GM19397 (cell line): Measurements from ENCODE around the gene SPECC1L.

Source experiments
- ATAC-seq: cut with Tn5 transposase; IDR thresholded peaks from one replicate; pipeline ENCODE4 v1.9.1; 2021; ENCODE audit warnings: mild to moderate bottlenecking, moderate library complexity; ENCODE audit not compliant: unreplicated experiment

The SPECC1L gene

DNA sequence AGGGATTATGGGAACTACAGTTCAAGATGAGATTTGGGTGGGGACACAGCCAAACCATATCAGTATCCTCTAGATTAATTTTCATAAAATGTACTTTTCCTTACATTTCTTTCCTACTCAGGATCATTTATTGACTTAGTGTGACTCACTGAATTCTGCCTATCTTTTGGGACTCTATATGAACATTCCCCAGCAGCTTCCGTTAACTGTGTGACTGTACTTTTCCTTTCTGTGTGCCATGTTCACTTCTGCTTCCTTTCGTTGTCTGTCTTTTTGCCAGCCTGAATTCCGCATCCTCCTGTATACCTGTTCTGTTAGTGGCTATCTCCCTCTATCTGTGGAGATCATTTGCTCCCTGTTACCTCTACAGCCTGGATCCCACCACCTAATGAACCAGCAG lies 48.8 kb downstream of the SPECC1L start:
- ATAC-seq, result no peak

DNA sequence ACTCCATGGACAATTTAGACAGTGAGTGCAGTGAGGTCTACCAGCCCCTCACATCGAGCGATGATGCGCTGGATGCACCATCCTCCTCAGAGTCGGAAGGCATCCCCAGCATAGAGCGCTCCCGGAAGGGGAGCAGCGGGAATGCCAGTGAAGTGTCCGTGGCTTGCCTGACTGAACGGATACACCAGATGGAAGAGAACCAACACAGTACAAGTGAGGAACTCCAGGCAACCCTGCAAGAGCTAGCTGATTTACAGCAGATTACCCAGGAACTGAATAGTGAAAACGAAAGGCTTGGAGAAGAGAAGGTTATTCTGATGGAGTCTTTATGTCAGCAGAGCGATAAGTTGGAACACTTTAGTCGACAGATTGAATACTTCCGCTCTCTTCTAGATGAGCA lies 51.4 kb downstream of the SPECC1L start:
- ATAC-seq, result no peak

DNA sequence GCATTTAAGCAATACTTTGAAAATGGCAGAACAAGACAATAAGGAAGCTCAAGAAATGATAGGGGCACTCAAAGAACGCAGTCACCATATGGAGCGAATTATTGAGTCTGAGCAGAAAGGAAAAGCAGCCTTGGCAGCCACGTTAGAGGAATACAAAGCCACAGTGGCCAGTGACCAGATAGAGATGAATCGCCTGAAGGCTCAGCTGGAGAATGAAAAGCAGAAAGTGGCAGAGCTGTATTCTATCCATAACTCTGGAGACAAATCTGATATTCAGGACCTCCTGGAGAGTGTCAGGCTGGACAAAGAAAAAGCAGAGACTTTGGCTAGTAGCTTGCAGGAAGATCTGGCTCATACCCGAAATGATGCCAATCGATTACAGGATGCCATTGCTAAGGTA lies 51.9 kb downstream of the SPECC1L start:
- ATAC-seq, result no peak

DNA sequence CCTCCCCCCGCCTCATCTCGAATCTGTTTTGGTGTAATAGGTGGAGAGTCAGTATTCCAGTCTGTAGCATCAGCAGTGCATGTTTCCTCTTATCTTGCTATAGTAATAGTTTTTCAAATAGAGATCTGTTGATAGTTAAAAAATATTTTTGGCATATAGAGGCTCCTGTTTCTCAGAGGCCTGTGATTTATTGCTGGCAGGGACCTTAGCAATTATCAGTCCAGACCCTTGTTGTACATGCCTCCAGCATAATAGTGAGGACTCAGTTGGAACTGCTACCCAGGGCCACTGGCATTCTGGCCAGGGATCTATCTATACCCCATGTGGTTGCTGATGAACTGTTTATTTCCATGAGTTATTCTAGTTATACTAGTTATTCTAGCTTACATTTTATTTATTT lies 52.6 kb downstream of the SPECC1L start:
- no peak for ATAC-seq

DNA sequence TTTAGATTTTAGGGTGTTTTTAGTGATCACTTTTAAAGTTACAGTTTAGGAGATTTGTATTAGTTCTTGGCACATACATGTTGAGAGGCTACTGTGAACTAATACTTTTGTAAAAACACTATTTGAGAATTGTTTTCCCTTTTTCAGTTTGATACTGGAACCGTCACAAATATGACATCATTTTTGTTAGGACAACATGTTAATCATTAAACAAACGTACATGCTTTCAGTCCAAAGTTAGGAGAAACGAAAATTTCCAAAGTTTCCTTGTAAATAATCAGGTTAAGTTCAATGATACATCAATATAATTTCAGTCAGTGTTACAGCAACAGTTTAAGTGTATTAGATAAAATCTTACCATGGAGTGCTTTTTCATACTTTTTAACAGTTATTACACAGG lies 53.1 kb downstream of the SPECC1L start:
- no peak for ATAC-seq

DNA sequence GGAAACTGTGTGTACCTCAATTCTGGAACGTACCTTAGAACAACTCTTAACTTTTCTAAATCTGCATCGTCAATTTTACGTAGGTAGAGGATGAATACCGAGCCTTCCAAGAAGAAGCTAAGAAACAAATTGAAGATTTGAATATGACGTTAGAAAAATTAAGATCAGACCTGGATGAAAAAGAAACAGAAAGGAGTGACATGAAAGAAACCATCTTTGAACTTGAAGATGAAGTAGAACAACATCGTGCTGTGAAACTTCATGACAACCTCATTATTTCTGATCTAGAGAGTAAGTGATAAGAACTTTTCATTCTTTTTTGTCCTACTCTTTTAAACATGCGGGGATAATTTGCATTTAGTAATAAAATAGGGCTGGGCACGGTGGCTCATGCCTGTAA lies 53.5 kb downstream of the SPECC1L start:
- ATAC-seq, result no peak

DNA sequence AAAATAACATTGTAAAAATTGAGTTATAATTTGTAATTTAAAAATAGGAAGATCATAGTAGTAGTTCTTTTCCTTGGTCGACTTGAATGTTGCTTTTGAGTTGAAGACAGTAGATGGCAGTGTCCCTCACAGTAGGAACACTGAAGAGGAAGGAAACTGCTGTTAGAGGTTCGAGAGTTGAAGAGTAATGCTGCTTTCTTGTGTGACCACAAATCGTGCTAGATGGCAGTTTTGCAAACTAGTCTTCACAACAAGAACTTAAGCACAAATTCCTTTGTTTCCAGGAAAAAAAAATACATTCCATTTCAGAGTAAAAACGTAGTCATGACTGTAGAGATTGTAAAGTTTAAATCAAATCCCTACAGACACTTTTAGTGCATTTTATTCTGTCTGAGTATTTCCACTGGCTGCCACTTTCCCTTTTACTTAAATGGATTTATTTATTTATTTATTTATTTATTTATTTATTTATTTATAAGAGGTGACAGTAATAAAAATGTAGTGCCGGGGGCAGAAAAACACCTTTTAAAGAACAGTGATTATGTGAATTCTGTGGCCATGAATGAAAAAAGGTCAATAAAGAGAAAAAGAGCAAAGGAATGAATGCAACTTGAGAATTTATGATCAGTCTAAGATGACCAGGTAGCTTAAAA lies 54.6 kb downstream of the SPECC1L start:
- no peak for ATAC-seq

DNA sequence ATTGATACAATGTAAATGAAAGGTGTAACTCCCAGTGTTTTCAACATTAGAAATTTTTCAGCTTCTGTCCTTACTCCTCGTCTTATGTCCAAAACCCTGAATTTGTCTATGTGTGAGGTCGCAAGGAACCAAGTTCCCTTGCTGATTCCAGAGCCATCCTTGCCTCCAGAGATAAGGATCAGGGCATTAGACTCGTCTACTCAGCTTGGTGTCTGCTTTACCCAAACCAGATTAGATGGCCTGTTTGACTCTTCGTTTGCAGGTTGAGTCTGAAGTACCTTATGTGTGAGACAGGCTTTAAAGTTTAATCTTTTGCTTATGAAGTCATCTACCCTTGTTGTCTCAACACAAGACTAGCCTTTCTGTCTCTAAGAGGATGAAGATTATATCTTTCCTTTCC lies 55.6 kb downstream of the SPECC1L start:
- no peak for ATAC-seq

DNA sequence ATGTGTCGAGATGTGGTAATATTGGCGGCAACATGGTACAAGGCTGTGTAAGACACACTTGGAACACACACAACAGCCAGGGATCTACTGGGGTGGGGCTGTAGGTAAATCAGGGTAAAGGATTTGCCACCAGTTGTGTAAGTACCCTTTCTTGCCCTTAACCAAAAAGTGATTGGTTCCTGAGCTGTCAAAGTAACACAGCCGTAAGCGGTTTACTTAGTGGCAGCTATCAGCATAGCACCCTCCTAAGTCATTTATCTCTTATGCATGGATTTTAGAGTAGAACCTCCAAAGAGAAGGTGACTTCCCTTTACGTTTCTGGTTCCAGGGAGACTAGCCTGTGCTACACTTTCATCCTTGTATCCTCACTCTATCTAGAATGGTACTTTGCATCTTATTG lies 57.2 kb downstream of the SPECC1L start:
- ATAC-seq, result no peak

DNA sequence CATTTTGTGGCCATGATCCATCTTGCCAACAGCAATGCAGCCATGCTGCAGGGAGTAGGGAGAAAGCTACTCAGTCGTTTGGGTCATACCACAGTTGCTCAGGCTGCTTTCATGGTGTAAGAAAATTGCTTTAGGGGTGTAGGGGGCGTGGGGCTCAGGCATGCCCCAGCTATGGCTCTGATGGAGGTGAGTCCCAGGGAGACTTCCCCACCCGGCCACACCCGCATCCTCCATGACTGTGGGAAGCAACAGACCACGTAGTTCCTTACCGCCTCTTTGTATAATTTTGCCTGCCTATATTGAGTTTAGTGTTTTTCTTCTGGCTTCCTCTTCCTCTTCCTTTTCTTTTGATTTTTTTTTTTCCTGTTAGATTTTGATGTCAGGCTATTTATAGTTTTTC lies 58.8 kb downstream of the SPECC1L start:
- ATAC-seq, result no peak

DNA sequence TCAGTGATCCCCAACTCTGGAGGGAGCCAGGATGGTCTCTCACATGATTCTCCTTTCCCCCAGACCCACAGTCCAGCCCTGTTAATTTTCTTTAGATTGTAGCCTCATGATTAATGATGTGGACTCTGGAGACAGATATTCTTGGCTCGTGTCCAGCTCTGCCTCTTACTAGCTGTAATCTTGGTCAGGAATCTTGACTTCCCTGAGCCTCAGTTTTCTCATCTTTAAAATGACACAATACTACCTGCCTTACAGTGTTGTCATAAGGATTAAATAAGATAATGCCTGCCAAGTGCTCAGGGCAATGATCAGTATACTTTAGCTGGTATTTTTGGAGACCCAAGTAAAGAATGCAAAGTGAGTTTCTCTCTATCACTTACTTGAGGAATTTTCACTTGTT lies 60.0 kb downstream of the SPECC1L start:
- no peak for ATAC-seq

DNA sequence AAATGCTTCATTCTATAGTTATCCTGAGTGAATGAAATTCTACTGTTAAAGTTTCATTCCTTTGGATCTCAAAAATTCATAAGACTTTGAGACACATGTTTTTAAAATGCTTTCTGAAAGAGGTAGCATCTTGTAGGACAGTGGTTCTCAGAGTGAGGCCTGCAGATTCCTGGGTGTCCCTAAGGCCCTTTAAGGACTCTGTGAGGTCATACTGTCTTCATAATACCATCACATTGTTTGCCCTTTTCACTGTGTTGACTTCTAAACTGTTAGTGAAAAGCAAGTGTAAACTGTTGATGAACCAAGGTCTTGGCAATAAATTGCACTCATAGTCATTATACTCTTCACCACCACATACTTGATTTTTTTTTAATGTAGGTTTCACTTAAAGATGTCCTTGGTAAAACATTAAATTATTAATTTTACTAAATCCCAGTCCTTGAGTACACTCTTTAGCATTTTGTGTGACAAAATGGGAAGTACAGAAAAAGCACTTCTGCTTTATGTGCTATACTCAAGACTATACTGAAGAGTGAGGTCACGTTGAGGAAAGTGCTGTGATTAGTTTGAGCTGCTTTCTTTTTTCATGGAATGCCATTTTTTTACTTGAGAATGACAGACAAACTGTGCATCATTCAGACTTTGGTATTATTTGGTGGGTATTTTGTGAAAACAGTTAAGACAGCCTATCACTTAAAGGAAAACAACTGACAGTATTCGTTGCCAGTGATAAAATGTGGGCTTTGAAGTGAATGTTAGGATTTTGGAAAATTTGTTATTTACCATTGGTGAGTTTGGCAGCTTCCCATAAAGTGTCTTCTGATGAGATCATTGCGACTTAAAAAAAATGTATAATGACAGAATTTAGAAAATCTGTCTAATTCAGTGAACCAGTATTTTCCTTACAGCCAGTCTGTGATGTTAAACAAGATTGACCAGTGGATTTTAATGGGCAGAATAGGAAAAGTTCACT lies 61.1 kb downstream of the SPECC1L start:
- no peak for ATAC-seq

DNA sequence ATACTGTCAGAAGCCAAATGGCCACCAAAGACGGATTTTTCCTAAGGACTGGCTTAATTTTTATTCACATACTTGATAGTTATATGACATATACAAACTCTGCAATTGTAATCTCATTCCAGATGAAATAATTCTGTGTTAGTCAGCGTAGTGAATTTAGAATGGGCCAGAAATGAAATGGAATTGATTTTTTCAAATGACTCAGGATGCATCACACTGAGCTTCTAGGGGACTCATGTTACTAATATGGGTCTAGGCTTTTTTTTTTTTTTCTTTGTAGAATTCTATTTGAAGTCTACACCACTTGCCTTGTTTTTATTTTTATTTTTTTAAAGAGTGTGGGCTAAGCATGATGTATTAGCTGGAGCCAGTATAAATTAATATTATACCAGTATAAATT lies 62.7 kb downstream of the SPECC1L start:
- no peak for ATAC-seq

DNA sequence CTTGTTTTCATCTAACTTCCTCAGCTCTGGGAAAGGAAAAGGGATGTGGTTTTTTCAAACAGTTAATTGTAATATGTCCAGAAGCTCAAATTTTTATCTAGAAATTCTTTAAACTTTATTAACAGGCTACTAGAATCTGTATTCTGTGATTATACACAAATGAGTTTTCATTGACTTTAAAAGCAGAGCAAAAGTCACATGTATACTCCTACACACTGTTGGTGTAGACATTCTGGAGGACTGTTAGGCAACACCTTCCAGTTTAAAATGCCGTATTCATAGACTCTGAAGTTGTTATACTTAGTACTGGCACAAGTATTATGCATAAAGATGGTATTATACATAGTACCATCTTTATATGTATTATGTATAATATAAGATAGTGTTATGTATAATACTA lies 64.9 kb downstream of the SPECC1L start:
- ATAC-seq, result no peak

DNA sequence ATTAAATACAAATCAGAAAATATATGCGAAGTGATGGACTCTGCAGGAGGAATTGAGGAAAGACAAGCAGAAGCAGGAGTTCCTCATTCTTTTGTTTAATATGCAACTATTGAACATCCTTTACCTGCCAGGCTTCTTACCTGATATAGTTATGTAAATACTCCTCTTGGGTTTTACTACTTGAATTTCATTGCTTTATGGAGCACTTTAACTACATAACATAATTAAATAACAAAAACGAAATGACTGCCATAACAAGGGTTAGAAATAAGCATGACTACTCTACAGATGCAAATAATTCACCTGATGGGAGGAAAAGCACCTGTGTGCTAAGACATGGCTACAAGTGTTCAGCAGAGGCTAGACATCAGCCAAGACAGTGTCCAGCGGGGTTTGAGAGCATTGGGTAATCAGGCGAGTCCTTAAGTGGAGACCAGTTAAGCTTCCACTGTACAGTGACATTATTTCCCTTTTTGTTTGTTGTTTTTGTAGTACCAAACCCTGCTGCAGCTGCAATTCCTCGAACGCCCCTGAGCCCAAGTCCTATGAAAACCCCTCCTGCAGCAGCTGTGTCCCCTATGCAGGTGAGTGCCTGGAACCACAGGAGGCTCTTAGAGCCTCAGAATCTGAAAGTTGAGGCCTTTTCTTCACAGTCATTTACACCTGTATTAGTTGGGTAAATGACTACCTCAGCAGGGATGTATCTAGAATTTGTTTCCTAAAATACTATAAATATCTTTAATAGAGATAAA lies 67.4 kb downstream of the SPECC1L start:
- ATAC-seq, result no peak

DNA sequence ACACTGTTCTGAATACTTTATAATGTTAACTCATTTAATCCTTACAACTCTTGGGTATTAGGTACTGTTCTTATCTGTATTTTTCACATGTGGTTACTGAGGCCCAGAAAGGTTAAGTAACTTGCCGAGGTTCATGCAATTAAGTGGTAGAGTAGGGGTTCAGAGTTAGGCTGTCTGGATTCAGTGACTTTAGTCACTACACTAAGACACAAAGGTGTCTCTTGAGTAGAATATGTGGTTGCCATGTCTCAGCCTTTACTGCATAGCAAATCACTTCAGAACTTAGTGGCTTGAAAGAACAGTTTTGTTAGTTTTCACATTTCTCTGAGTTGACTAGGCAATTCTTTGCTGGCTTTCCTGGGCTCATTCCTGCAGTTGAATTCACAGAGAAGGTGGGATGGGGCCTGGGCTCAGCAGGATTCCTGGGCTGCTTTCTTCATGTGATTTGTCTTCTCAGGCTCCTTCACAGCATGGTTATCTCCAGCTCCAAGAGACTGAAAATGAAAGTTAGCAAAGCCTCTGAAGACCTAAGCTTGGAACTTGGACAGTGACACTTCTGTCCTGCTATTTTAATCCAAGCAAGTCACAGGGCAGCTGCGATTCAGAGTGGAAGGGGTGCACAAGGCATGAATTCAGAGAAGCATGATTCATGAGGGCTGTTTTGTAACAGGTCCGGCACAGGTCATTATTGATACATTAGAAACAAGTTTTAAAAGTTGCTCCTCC lies 68.3 kb downstream of the SPECC1L start:
- ATAC-seq, result no peak

DNA sequence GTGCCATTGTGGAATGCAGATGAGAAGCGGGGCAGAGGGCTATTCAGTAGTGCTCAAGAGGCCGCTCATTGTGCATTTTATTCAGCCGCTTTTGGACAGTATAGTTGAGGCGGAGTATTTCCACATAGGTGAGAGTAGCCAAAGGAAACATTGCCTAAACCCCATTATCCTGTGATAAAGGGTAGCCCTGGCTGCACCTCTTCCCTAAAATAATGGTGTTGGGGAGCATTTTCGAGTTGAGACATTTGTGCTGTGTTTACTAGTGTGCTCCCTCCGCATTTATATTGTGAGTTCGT lies 68.8 kb downstream of the SPECC1L start:
- no peak for ATAC-seq

DNA sequence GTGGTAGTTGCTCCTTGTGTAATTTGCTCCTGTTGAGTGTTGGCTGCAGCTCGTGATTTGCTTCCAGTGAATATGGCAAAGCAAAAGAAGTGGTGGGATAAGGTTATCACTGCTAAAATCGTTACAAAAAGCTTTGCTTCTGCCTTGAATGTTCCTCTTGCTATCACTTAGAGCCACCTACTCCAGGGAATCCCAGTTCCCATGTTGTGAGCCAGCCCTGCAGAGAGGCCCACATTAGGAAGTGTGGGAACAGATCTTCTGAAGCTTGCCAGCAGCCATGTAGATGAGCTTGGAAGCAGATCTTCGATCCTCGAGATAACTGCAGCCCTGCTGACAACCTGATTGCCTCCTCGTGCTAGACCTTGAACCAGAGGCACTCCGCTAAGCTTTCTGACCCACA lies 71.0 kb downstream of the SPECC1L start:
- ATAC-seq, result no peak

DNA sequence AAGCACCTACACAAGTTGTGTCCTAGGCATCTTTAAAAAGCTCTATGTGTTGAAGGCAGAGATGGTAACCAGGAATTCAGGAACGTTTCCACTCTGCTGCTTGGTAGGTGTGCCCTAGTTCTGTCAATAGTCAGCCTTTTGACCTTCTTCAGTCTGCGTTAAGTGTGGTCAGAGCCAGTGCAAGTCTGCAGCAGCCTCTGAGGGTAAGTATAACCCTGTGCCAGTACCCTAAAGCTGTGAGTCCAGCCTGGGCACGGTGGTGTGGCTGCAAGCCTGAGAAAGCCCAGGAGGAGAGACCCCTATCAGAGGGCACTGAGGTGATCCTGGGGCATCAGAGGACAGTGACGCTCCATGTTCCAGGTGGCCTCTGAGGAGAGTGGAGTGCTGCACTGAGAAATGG lies 80.0 kb downstream of the SPECC1L start:
- no peak for ATAC-seq

DNA sequence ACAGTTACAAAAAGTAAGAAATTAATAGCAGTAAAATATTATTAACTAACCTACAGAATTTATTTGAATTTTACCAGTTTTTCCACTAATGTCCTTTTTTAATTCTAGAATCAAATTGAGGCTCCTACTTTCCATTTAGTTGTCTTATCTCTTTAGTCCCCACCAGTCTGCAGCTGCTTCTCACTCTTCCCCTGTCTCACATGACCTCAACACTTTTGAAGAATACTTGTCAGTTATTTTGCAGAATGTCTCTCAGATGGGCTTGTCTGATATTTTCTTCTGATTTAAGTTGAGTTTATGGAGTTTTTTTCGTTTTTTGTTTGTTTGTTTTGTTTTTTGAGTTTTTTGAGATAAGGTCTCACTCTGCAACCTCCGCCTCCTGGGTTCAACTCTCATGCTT lies 82.5 kb downstream of the SPECC1L start:
- no peak for ATAC-seq

DNA sequence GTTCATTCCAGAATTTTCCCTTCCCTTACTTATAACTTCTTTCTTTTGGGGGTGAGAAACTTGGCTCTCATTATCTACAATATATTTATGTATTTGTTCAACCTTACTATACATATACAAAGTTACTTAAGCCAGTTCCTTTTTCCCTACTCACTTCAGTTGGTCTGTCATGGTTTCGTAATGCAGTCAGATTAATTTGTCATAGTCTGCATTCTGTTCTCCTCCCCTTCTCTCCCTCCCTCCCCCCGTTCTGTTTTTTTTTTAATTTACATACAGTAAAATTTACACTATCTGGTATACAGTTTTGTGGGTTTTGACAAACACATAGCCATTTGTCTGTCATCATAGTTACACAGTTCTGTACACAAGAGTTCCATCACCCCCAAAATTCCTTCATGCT lies 84.9 kb downstream of the SPECC1L start:
- no peak for ATAC-seq
